Measurements from ENCODE around the gene PCDH19. TPM values are rescaled to one million over a fixed set of nuclear protein-coding genes. Genes with fewer than 3 reads are reported as not detected.
A peak's percentile ranks its signal among the peaks of the same experiment; 100 is the strongest.

PCDH19 gene
- polyA plus RNA-seq, 2 of the 4 experiments (the other 2 are of a cell fraction) = 0.01 to 0.03 TPM

DNA sequence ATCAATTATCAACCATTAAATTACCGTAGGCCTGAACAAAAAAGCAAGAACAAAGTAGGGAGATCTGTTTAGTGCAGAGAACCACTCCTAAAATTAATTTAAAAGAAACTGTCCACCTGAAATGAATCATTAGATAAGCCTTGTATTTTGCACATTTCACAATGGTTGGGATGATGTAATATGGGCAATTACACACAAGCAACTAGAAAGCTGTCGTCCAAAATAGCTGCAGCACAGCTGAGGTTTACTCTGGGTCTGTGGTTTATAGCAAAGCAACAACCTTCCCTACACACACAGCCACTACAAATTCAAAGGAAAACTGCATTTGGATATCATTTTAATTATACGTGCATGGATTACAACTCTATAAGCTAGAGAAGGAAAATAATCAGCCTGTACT lies 28.5 kb downstream of the PCDH19 start:
- DNase-seq (ENCODE audit: low read depth in 1 of 2, low spot score in 1 of 2) (no peak), FAIRE-seq (peak; percentile 67), ATAC-seq (no peak)
- Histone ChIP-seq H3K4me1 (no peaks in the 10 kb centered on the region), H3K27ac (no peak overlapping the region), H3K4me2 (no peak overlapping the region), H3K9me3 (no peaks in the 10 kb centered on the region), H3K4me3 (no peak overlapping the region)
- CTCF ChIA-PET = interaction anchor here (1.1 kb wide), 1 partner anchor 12 kb away, joined by 3 read pairs; no protein-coding TSS in a partner anchor
- TF ChIP-seq ZNF302 (CRISPR knock-in tag; IDR thresholded peaks at IDR 0.05) = no peak
- no peak for TF ChIP-seq ZC3H11A (IDR thresholded peaks at IDR 0.05)
- no peak for TF ChIP-seq KDM5A (IDR thresholded peaks at IDR 0.05)
- no peak for TF ChIP-seq CBX8 (IDR thresholded peaks at IDR 0.05)
- TF ChIP-seq MAZ (IDR thresholded peaks at IDR 0.05; ENCODE audit: borderline replicate concordance, low read depth, low read length) = no peak
- TF ChIP-seq POLR2A (IDR thresholded peaks at IDR 0.05; ENCODE audit: low read length) = no peak
- no peak for TF ChIP-seq MYC (IDR thresholded peaks at IDR 0.05; ENCODE audit: borderline replicate concordance, low read length)
- no peak for TF ChIP-seq NR3C1 (IDR thresholded peaks at IDR 0.05)
- TF ChIP-seq JUNB (IDR thresholded peaks at IDR 0.05) = no peak
- TF ChIP-seq RNF2 (IDR thresholded peaks at IDR 0.05; ENCODE audit: borderline replicate concordance, low read depth) = no peak
- TF ChIP-seq, protein P1, sequence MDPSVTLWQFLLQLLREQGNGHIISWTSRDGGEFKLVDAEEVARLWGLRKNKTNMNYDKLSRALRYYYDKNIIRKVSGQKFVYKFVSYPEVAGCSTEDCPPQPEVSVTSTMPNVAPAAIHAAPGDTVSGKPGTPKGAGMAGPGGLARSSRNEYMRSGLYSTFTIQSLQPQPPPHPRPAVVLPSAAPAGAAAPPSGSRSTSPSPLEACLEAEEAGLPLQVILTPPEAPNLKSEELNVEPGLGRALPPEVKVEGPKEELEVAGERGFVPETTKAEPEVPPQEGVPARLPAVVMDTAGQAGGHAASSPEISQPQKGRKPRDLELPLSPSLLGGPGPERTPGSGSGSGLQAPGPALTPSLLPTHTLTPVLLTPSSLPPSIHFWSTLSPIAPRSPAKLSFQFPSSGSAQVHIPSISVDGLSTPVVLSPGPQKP (IDR thresholded peaks at IDR 0.05; ENCODE audit: low read depth, low read length) = no peak
- TF ChIP-seq, protein P2, sequence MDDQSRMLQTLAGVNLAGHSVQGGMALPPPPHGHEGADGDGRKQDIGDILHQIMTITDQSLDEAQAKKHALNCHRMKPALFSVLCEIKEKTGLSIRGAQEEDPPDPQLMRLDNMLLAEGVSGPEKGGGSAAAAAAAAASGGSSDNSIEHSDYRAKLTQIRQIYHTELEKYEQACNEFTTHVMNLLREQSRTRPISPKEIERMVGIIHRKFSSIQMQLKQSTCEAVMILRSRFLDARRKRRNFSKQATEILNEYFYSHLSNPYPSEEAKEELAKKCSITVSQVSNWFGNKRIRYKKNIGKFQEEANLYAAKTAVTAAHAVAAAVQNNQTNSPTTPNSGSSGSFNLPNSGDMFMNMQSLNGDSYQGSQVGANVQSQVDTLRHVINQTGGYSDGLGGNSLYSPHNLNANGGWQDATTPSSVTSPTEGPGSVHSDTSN (IDR thresholded peaks at IDR 0.05) = no peak
- no peak for TF ChIP-seq KDM1A (IDR thresholded peaks at IDR 0.05; ENCODE audit: low read depth)
- TF ChIP-seq RAD21 (conservative IDR thresholded peaks at IDR 0.05 in 1 of 2, IDR thresholded peaks at IDR 0.05 in 1 of 2) = no peak
- no peak for TF ChIP-seq SMC3 (IDR thresholded peaks at IDR 0.05)
- no peak for TF ChIP-seq HDAC2 (IDR thresholded peaks at IDR 0.05)
- TF ChIP-seq FOSB (CRISPR knock-in tag; IDR thresholded peaks at IDR 0.05) = no peak
- no peak for TF ChIP-seq EHF (CRISPR knock-in tag; IDR thresholded peaks at IDR 0.05)
- TF ChIP-seq FOSL2 (IDR thresholded peaks at IDR 0.05) = no peak
- no peak for TF ChIP-seq FOSL2 (CRISPR knock-in tag; IDR thresholded peaks at IDR 0.05)
- TF ChIP-seq RARB (CRISPR knock-in tag; IDR thresholded peaks at IDR 0.05) = no peak
- WGBS (ENCODE audit: missing lambda C conversion rate) = 16% methylated on average over 3 of the region's 3 CpGs
- POLR2A ChIA-PET = no interaction called here

DNA sequence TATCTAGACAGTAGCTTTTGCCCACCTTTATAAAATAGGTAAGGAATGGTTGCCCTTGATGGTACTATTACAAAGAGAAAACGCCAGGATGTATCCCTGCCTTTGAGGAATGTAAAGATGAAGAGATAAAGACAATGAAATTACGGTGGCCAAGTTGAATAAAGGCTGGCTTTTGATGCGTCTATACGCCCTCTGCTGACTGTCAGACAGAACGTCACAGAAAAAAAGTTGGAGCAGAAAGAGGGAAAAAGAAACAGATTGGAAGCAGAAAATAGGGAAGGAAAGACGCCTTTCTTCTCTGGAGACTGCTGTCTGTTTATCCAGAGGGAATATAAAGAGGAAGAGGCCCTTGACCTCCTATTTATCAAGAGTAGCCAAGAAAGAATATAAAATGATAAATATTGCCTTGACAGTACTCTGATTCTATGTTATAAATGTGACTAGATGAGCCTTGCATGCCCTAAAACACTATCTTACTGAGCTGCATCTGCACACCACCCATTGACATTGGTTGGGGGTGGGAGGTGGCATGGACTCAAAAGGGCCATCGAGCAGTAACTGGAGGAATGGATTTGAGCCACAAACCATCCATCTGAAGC lies 30.6 kb downstream of the PCDH19 start:
- POLR2A ChIA-PET = no interaction called here
- CTCF ChIA-PET = interaction anchor here (0.8 to 2.4 kb wide), 8 partner anchors 10 to 60 kb away, joined by 3 to 9 read pairs (median 3); no protein-coding TSS in a partner anchor
- peak; percentile 63 to 64; a peak in 3 of 6 replicates for ATAC-seq
- peak; percentile 42 to 49; a peak in 3 of 5 replicates for TF ChIP-seq RAD21 (conservative IDR thresholded peaks at IDR 0.05 in 1 of 2, IDR thresholded peaks at IDR 0.05 in 1 of 2)
- TF ChIP-seq SMC3 (IDR thresholded peaks at IDR 0.05) = peak; percentile 43; the same call in 2 of the 3 replicates
- TF ChIP-seq, protein P3, sequence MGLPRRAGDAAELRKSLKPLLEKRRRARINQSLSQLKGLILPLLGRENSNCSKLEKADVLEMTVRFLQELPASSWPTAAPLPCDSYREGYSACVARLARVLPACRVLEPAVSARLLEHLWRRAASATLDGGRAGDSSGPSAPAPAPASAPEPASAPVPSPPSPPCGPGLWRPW (IDR thresholded peaks at IDR 0.05) = no peak
- no peak for TF ChIP-seq ESRRA (IDR thresholded peaks at IDR 0.05; ENCODE audit: borderline replicate concordance, low read length)
- TF ChIP-seq, protein P4, sequence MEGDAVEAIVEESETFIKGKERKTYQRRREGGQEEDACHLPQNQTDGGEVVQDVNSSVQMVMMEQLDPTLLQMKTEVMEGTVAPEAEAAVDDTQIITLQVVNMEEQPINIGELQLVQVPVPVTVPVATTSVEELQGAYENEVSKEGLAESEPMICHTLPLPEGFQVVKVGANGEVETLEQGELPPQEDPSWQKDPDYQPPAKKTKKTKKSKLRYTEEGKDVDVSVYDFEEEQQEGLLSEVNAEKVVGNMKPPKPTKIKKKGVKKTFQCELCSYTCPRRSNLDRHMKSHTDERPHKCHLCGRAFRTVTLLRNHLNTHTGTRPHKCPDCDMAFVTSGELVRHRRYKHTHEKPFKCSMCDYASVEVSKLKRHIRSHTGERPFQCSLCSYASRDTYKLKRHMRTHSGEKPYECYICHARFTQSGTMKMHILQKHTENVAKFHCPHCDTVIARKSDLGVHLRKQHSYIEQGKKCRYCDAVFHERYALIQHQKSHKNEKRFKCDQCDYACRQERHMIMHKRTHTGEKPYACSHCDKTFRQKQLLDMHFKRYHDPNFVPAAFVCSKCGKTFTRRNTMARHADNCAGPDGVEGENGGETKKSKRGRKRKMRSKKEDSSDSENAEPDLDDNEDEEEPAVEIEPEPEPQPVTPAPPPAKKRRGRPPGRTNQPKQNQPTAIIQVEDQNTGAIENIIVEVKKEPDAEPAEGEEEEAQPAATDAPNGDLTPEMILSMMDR (IDR thresholded peaks at IDR 0.05) = peak; percentile 50
- Histone ChIP-seq H3K4me3 (no peak overlapping the region), H3K4me2 (no peak overlapping the region), H3K9me3 (no peaks in the 10 kb centered on the region), H3K4me1 (no peaks in the 10 kb centered on the region), H3K27ac (no peak overlapping the region)
- peak; percentile 56 for FAIRE-seq
- peak; percentile 2 to 12 for DNase-seq (ENCODE audit: low read depth in 1 of 2, low spot score in 1 of 2)
- WGBS (ENCODE audit: missing lambda C conversion rate) = 1% methylated on average over 7 of the region's 7 CpGs
